ENCODE results near the gene PTX3. TPM values are rescaled to one million over a fixed set of nuclear protein-coding genes. Genes with fewer than 3 reads are reported as not detected.

PTX3 gene
- total RNA-seq, 1 experiment from 2014 or later: not detected

- DNase-seq (ENCODE audit: low read depth, low spot score): no peak
Observed at GRCh38 chr3:157416347-157417087, 20.1 kb upstream of the PTX3 start.

GRCh38 chr3:157417247-157417646, 19.4 kb upstream of the PTX3 start:
- no peak for DNase-seq (ENCODE audit: low read depth, low spot score)
- in situ Hi-C loops (cut with HindIII; ENCODE audit: low pct_unique_long_range_greater_than_20kb, low sequenced_read_pairs): no loop called here

More at GRCh38 chr3:157416347-157417087, 20.1 kb upstream of the PTX3 start:
- in situ Hi-C loops (cut with HindIII; ENCODE audit: low pct_unique_long_range_greater_than_20kb, low sequenced_read_pairs): no loop called here

- no peak for DNase-seq (ENCODE audit: low read depth, low spot score)
- in situ Hi-C loops (cut with HindIII; ENCODE audit: low pct_unique_long_range_greater_than_20kb, low sequenced_read_pairs): no loop called here
Observed at GRCh38 chr3:157418104-157418503, 18.5 kb upstream of the PTX3 start.

- DNase-seq (ENCODE audit: low read depth, low spot score): no peak
- in situ Hi-C loops (cut with HindIII; ENCODE audit: low pct_unique_long_range_greater_than_20kb, low sequenced_read_pairs): no loop called here
Observed at GRCh38 chr3:157420606-157421130, 16.0 kb upstream of the PTX3 start.

GRCh38 chr3:157423337-157423736, 13.3 kb upstream of the PTX3 start:
- in situ Hi-C loops (cut with HindIII; ENCODE audit: low pct_unique_long_range_greater_than_20kb, low sequenced_read_pairs): no loop called here
- no peak for DNase-seq (ENCODE audit: low read depth, low spot score)

GRCh38 chr3:157427901-157428300, 8.7 kb upstream of the PTX3 start:
- in situ Hi-C loops (cut with HindIII; ENCODE audit: low pct_unique_long_range_greater_than_20kb, low sequenced_read_pairs): no loop called here
- DNase-seq (ENCODE audit: low read depth, low spot score): no peak

GRCh38 chr3:157428853-157429252, 7.8 kb upstream of the PTX3 start:
- no peak for DNase-seq (ENCODE audit: low read depth, low spot score)
- in situ Hi-C loops (cut with HindIII; ENCODE audit: low pct_unique_long_range_greater_than_20kb, low sequenced_read_pairs): no loop called here

- DNase-seq (ENCODE audit: low read depth, low spot score): no peak
- in situ Hi-C loops (cut with HindIII; ENCODE audit: low pct_unique_long_range_greater_than_20kb, low sequenced_read_pairs): no loop called here
Observed at GRCh38 chr3:157429708-157430107, 6.9 kb upstream of the PTX3 start.

- in situ Hi-C loops (cut with HindIII; ENCODE audit: low pct_unique_long_range_greater_than_20kb, low sequenced_read_pairs): no loop called here
- no peak for DNase-seq (ENCODE audit: low read depth, low spot score)
Observed at GRCh38 chr3:157438194-157438730, 1.6 kb downstream of the PTX3 start.

GRCh38 chr3:157441102-157441624, 4.5 kb downstream of the PTX3 start:
- in situ Hi-C loops (cut with HindIII; ENCODE audit: low pct_unique_long_range_greater_than_20kb, low sequenced_read_pairs): no loop called here
- DNase-seq (ENCODE audit: low read depth, low spot score): no peak

GRCh38 chr3:157442729-157443128, 6.1 kb downstream of the PTX3 start:
- in situ Hi-C loops (cut with HindIII; ENCODE audit: low pct_unique_long_range_greater_than_20kb, low sequenced_read_pairs): no loop called here
- DNase-seq (ENCODE audit: low read depth, low spot score): peak; percentile 26

- in situ Hi-C loops (cut with HindIII; ENCODE audit: low pct_unique_long_range_greater_than_20kb, low sequenced_read_pairs): no loop called here
- no peak for DNase-seq (ENCODE audit: low read depth, low spot score)
Observed at GRCh38 chr3:157443905-157444796, 7.5 kb downstream of the PTX3 start.

- in situ Hi-C loops (cut with HindIII; ENCODE audit: low pct_unique_long_range_greater_than_20kb, low sequenced_read_pairs): no loop called here
- no peak for DNase-seq (ENCODE audit: low read depth, low spot score)
Observed at GRCh38 chr3:157444797-157445184, 8.1 kb downstream of the PTX3 start.

- in situ Hi-C loops (cut with HindIII; ENCODE audit: low pct_unique_long_range_greater_than_20kb, low sequenced_read_pairs): no loop called here
- DNase-seq (ENCODE audit: low read depth, low spot score): no peak
Observed at GRCh38 chr3:157445857-157446256, 9.2 kb downstream of the PTX3 start.

GRCh38 chr3:157447026-157447694, 10.5 kb downstream of the PTX3 start:
- peak; percentile 73 for DNase-seq (ENCODE audit: low read depth, low spot score)
- in situ Hi-C loops (cut with HindIII; ENCODE audit: low pct_unique_long_range_greater_than_20kb, low sequenced_read_pairs): no loop called here

GRCh38 chr3:157452097-157452496, 15.4 kb downstream of the PTX3 start:
- no peak for DNase-seq (ENCODE audit: low read depth, low spot score)
- in situ Hi-C loops (cut with HindIII; ENCODE audit: low pct_unique_long_range_greater_than_20kb, low sequenced_read_pairs): no loop called here

- DNase-seq (ENCODE audit: low read depth, low spot score): no peak
- in situ Hi-C loops (cut with HindIII; ENCODE audit: low pct_unique_long_range_greater_than_20kb, low sequenced_read_pairs): no loop called here
Observed at GRCh38 chr3:157453824-157454223, 17.2 kb downstream of the PTX3 start.

- no peak for DNase-seq (ENCODE audit: low read depth, low spot score)
- in situ Hi-C loops (cut with HindIII; ENCODE audit: low pct_unique_long_range_greater_than_20kb, low sequenced_read_pairs): no loop called here
Observed at GRCh38 chr3:157459706-157460105, 23.1 kb downstream of the PTX3 start.
